IMR-90 (cell line): ENCODE data around the gene GPR39. TPM values are rescaled to one million over a fixed set of nuclear protein-coding genes. Genes with fewer than 3 reads are reported as not detected.

Source experiments
- ATAC-seq: fragments of 200-7000 bp; cut with Tn5 transposase; 2 replicates; pipeline ENCODE4 v1.9.1; 2020; ENCODE audit warnings: low read depth, mild to moderate bottlenecking, moderate library complexity
- BruUV-seq: library from RNA; stranded (reverse); fragments of 400-500 nt; replicated peaks from 2 replicates; lab custom pipeline; 2021; lab: Mats Ljungman, UMichigan
- CTCF ChIA-PET: fragments of 300-600 bp; formaldehyde crosslinking; extraction: SDS; loops from one replicate; lab custom pipeline; 2021; ENCODE audit warnings: antibody characterized with exemption; lab: Yijun Ruan, JAX
- POLR2A ChIA-PET: fragments of 300-600 bp; sonication (Branson Sonifier 250); formaldehyde crosslinking; loops from one replicate; lab custom pipeline; 2022; ENCODE audit warnings: antibody characterized with exemption; ENCODE audit not compliant: unreplicated experiment; lab: Charles Lee
- DNase-seq: peaks from one replicate; pipeline ENCODE4 v3.0.0; 2013
- H2AFZ ChIP-seq: replicated peaks from 2 replicates; pipeline ENCODE3; 2013; ENCODE audit warnings: low read length, mild to moderate bottlenecking; ENCODE audit not compliant: poor library complexity
- H2AK5ac ChIP-seq: 2 replicates; pipeline ENCODE4 v1.6.1; 2013; ENCODE audit warnings: low read depth, low read length, inconsistent platforms
- H2AK9ac ChIP-seq: replicated peaks from 2 replicates; pipeline ENCODE3; 2013; ENCODE audit warnings: mild to moderate bottlenecking, low read depth, low read length, moderate library complexity; ENCODE audit not compliant: poor library complexity
- H2BK120ac ChIP-seq: 2 replicates; pipeline ENCODE4 v1.6.1; 2013; ENCODE audit warnings: low read depth, low read length, inconsistent platforms
- H2BK15ac ChIP-seq: 3 replicates; pipeline ENCODE4 v1.6.1; 2013; ENCODE audit warnings: low read depth, low read length, inconsistent platforms
- H2BK20ac ChIP-seq: 2 replicates; pipeline ENCODE4 v1.6.1; 2013; ENCODE audit warnings: low read depth, mild to moderate bottlenecking, inconsistent platforms, low read length, moderate library complexity
- H2BK5ac ChIP-seq: 2 replicates; pipeline ENCODE4 v1.6.1; 2013; ENCODE audit warnings: mild to moderate bottlenecking, low read depth, low read length, inconsistent platforms; ENCODE audit not compliant: poor library complexity, severe bottlenecking
- H3K14ac ChIP-seq: replicated peaks from 2 replicates; pipeline ENCODE4 v1.6.1; 2013; ENCODE audit warnings: low read depth, low read length, inconsistent platforms
- H3K18ac ChIP-seq: 2 replicates; pipeline ENCODE4 v1.6.1; 2013; ENCODE audit warnings: low read depth, low read length, control low read depth
- H3K23ac ChIP-seq: 2 replicates; pipeline ENCODE4 v1.6.1; 2013; ENCODE audit warnings: low read depth, low read length, inconsistent platforms
- H3K27ac ChIP-seq: 2 replicates; pipeline ENCODE4 v1.5.1; 2013; ENCODE audit warnings: mild to moderate bottlenecking, control low read depth, low read length; ENCODE audit not compliant: insufficient read depth
- H3K27me3 ChIP-seq: 2 replicates; pipeline ENCODE4 v1.6.1; 2013; ENCODE audit warnings: low read length; ENCODE audit not compliant: control insufficient read depth, insufficient read depth
- H3K36me3 ChIP-seq: 2 replicates; pipeline ENCODE4 v1.6.1; 2013; ENCODE audit warnings: low read length, mixed read lengths; ENCODE audit not compliant: control insufficient read depth, insufficient read depth
- H3K4ac ChIP-seq: 2 replicates; pipeline ENCODE4 v1.6.1; 2013; ENCODE audit warnings: low read depth, low read length, inconsistent platforms
- H3K4me1 ChIP-seq: 2 replicates; pipeline ENCODE4 v1.6.1; 2013; ENCODE audit warnings: low read length, mixed read lengths; ENCODE audit not compliant: control insufficient read depth, insufficient read depth
- H3K4me2 ChIP-seq: 2 replicates; pipeline ENCODE4 v1.6.1; 2013; ENCODE audit warnings: low read depth, mild to moderate bottlenecking, control low read depth, low read length, moderate library complexity
- H3K4me3 ChIP-seq: 2 replicates; pipeline ENCODE4 v1.5.1; 2013; ENCODE audit warnings: low read depth, mild to moderate bottlenecking, control low read depth, low read length, moderate library complexity; ENCODE audit not compliant: insufficient read depth
- H3K56ac ChIP-seq: 2 replicates; pipeline ENCODE4 v1.6.1; 2013; ENCODE audit warnings: low read length, inconsistent platforms; ENCODE audit not compliant: insufficient read depth; ENCODE audit errors: extremely low read depth
- H3K79me1 ChIP-seq, 2 experiments: 2 replicates each; pipeline ENCODE4 v1.6.1; 2013; ENCODE audit warnings: low read length in 2 of 2, inconsistent platforms in 1 of 2, low read depth in 1 of 2
- H3K9ac ChIP-seq: 2 replicates; pipeline ENCODE4 v1.6.1; 2013; ENCODE audit warnings: low read depth, low read length, control low read depth
- H3K9me1 ChIP-seq: 2 replicates; pipeline ENCODE4 v1.6.1; 2013; ENCODE audit warnings: low read length, inconsistent platforms; ENCODE audit not compliant: insufficient read depth
- H3K9me3 ChIP-seq: 2 replicates; pipeline ENCODE4 v1.6.1; 2013; ENCODE audit warnings: low read length; ENCODE audit not compliant: control insufficient read depth, insufficient read depth
- H4K20me1 ChIP-seq: 2 replicates; pipeline ENCODE4 v1.6.1; 2013; ENCODE audit warnings: low read length, inconsistent platforms; ENCODE audit not compliant: insufficient read depth
- H4K5ac ChIP-seq: 2 replicates; pipeline ENCODE4 v1.6.1; 2013; ENCODE audit warnings: mild to moderate bottlenecking, low read depth, low read length, control low read depth
- H4K8ac ChIP-seq, 2 experiments: 2 replicates each; pipeline ENCODE4 v1.6.1; 2013; ENCODE audit warnings: low read depth in 2 of 2, low read length in 2 of 2, control low read depth in 1 of 2, inconsistent platforms in 1 of 2
- H4K91ac ChIP-seq: 2 replicates; pipeline ENCODE4 v1.6.1; 2013; ENCODE audit warnings: low read depth, low read length, inconsistent platforms; ENCODE audit not compliant: insufficient read depth
- BHLHE40 ChIP-seq: fragments of 150-350 bp; IDR thresholded peaks from 2 replicates; pipeline ENCODE4 v1.6.1; 2016; ENCODE audit warnings: mild to moderate bottlenecking, low read depth, low read length
- CTCF ChIP-seq: conservative IDR thresholded peaks from 2 replicates; pipeline ENCODE4 v1.5.1; 2012; ENCODE audit warnings: mild to moderate bottlenecking, low read depth, low read length, improper control_type of control experiment
- RCOR1 ChIP-seq: IDR thresholded peaks from 2 replicates; pipeline ENCODE4 v1.6.1; 2012; ENCODE audit warnings: mild to moderate bottlenecking, low read length, improper control_type of control experiment; ENCODE audit not compliant: insufficient replicate concordance
- RFX5 ChIP-seq: IDR thresholded peaks from 2 replicates; pipeline ENCODE4 v1.8.0; 2012; ENCODE audit warnings: low read depth, mild to moderate bottlenecking, low read length, moderate library complexity
- WGBS, 2 experiments: methylation state at CpG; one replicate each; pipeline versions ENCODE4 v1.1.5 to v1.1.7; 2013; ENCODE audit warnings: missing lambda C conversion rate in 2 of 2; ENCODE audit not compliant: insufficient read length in 1 of 2; ENCODE audit errors: extremely low coverage in 2 of 2; 5-methylcytosine and 5-hydroxymethylcytosine counted together
- dilution Hi-C: fragments of 300-500 bp; cut with HindIII; formaldehyde crosslinking; loops from one replicate; pipeline ENCODE4 v1.14.3; 2018; ENCODE audit warnings: low sequenced_read_pairs; ENCODE audit not compliant: unreplicated experiment
- in situ Hi-C: fragments of 300-500 bp; cut with MboI; formaldehyde crosslinking; loops from 3 replicates; pipeline ENCODE4 v1.14.3; 2019; ENCODE audit warnings: low sequenced_read_pairs, inconsistent platforms, mixed read lengths
- intact Hi-C: fragments of 100-400 bp; cut with micrococcal nuclease; formaldehyde crosslinking; loops from 2 replicates; pipeline ENCODE4 v1.10.0; 2022
- polyA plus RNA-seq, 3 experiments: library from polyadenylated mRNA; depleted of rRNA; stranded (reverse); fragments of >200 nt; gene quantifications; 2 replicates each; pipeline ENCODE4 v1.2.3, GENCODE V29; 2012; ENCODE audit warnings: low replicate concordance in 1 of 3
- total RNA-seq: library from RNA; depleted of rRNA; stranded (reverse); fragments of >200 nt; gene quantifications from 2 replicates; pipeline ENCODE4 v1.2.3, GENCODE V29; 2012

The GPR39 gene
- total and polyA plus RNA-seq, 2 of the 4 experiments (the other 2 are of a cell fraction), result 4.4 to 9.0 TPM

GRCh38 chr2:132588576-132588975, 172.0 kb downstream of the GPR39 start:
- H4K5ac ChIP-seq, result no peak overlapping the region
- no peak overlapping the region for H3K4ac ChIP-seq
- in situ Hi-C loops, result no loop called here
- no peak overlapping the region for H2AFZ ChIP-seq
- H2BK120ac ChIP-seq, result no peak overlapping the region
- ATAC-seq (no peak), DNase-seq (no peak)
- no peak overlapping the region for H3K4me2 ChIP-seq
- H2BK5ac ChIP-seq, result no peak overlapping the region
- no peak overlapping the region for H3K27ac ChIP-seq
- dilution Hi-C loops, result no loop called here
- H3K23ac ChIP-seq, result no peak overlapping the region
- BruUV-seq, result no TSS peak
- ChIA-PET CTCF (no interaction called here), POLR2A (no interaction called here)
- peaks cover 24% of the 10 kb centered on the region for H3K27me3 ChIP-seq
- no peak overlapping the region for H3K14ac ChIP-seq
- H3K9me1 ChIP-seq, result no peaks in the 10 kb centered on the region
- H3K79me1 ChIP-seq, result no peaks in the 10 kb centered on the region
- TF ChIP-seq RFX5, result no peak
- TF ChIP-seq CTCF, result no peak
- no peak for TF ChIP-seq BHLHE40
- no peak for TF ChIP-seq RCOR1
- no peak overlapping the region for H3K56ac ChIP-seq
- H3K4me3 ChIP-seq, result no peak overlapping the region
- H3K36me3 ChIP-seq, result no peaks in the 10 kb centered on the region
- H3K18ac ChIP-seq, result no peak overlapping the region
- no peak overlapping the region for H2AK9ac ChIP-seq
- no peak overlapping the region for H2BK15ac ChIP-seq
- no peaks in the 10 kb centered on the region for H3K9me3 ChIP-seq
- H3K9ac ChIP-seq, result no peak overlapping the region
- H2BK20ac ChIP-seq, result no peak overlapping the region
- H4K91ac ChIP-seq, result no peak overlapping the region
- no peak overlapping the region for H4K8ac ChIP-seq
- H2AK5ac ChIP-seq, result no peak overlapping the region
- intact Hi-C loops, result no loop called here
- H4K20me1 ChIP-seq, result no peaks in the 10 kb centered on the region; the same call in 1 of the 2 replicates
- H3K4me1 ChIP-seq, result no peaks in the 10 kb centered on the region
- no CpG with 5 or more reads among the region's 1 CpG for WGBS, 2 experiments
